Measurements from ENCODE around the gene CEACAM5. TPM values are rescaled to one million over a fixed set of nuclear protein-coding genes. Genes with fewer than 3 reads are reported as not detected.

The CEACAM5 gene
- total and polyA plus RNA-seq, 3 donors from 2014 or later = 0.24 to 0.50 (median 0.33) TPM

DNA sequence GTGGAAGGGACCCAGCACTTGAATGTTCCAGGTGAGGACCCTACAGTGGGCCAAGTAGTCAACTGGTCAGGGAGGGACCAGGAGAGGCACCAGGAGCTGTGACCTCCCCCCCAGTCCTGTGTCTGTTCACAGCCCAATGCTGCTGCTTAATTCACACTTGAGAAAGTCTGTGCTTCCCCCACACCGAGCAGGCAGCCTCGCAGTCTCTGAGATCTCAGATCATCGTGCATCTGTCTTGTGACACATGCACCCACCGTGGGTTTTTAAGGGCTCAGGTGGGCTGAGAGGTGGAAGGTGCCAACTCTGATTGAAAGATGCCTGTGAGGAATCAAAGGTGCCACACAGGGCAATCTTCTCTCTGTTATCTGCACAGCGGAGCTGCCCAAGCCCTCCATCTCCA is 6.2 kb downstream of the CEACAM5 start:
- Histone ChIP-seq H3K4me3 (no peak overlapping the region), H3K4me1 (no peaks in the 10 kb centered on the region), H3K9me3 (no peaks in the 10 kb centered on the region), H3K27me3 (no peaks in the 10 kb centered on the region), H3K27ac (no peak overlapping the region), H3K36me3 (ENCODE audit: low read depth, missing control alignments) (no peaks in the 10 kb centered on the region)
- intact Hi-C loops (cut with DNase I; ENCODE audit: low total_unique reads) = no loop called here
- TF ChIP-seq CTCF (IDR thresholded peaks at IDR 0.05) = no peak
- no peak for TF ChIP-seq POLR2A (IDR thresholded peaks at IDR 0.05)
- WGBS, 2 donors = 74 to 77% methylated on average over 5 of the region's 5 CpGs
- no peak for DNase-seq

GRCh38 chr19:41718761-41719160 is 10.3 kb downstream of the CEACAM5 start:
- TF ChIP-seq POLR2A (IDR thresholded peaks at IDR 0.05) (no peak), CTCF (IDR thresholded peaks at IDR 0.05) (no peak)
- Histone ChIP-seq H3K36me3 (ENCODE audit: low read depth, missing control alignments) (no peaks in the 10 kb centered on the region), H3K9me3 (no peaks in the 10 kb centered on the region), H3K27me3 (no peaks in the 10 kb centered on the region), H3K27ac (no peak overlapping the region), H3K4me3 (no peak overlapping the region), H3K4me1 (no peaks in the 10 kb centered on the region)
- 74 to 78% methylated on average over 6 of the region's 6 CpGs for WGBS, 2 donors
- DNase-seq = no peak
- intact Hi-C loops (cut with DNase I; ENCODE audit: low total_unique reads) = no loop called here

DNA sequence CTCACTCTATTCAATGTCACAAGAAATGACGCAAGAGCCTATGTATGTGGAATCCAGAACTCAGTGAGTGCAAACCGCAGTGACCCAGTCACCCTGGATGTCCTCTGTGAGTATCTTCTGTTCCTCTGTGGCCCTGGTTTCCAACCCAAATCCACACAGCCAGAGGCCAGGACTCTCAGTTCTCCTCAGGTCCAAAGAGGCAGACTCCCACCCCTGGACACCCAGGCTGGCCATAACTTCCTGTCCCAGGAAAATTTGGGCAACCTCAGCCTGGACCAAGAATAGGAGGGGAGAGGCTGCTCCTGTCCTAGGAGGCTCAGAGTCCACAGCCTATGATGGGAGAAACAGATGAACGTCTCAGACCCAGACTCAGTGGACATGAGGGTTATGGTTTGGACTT is 11.7 kb downstream of the CEACAM5 start:
- TF ChIP-seq POLR2A (IDR thresholded peaks at IDR 0.05) (no peak), CTCF (IDR thresholded peaks at IDR 0.05) (no peak)
- H3K27me3 ChIP-seq = no peaks in the 10 kb centered on the region
- DNase-seq = no peak
- no peaks in the 10 kb centered on the region for H3K36me3 ChIP-seq (ENCODE audit: low read depth, missing control alignments)
- no peaks in the 10 kb centered on the region for H3K4me1 ChIP-seq
- H3K9me3 ChIP-seq = no peaks in the 10 kb centered on the region
- no peak overlapping the region for H3K27ac ChIP-seq
- 79 to 85% methylated on average over 1 to 3 of the region's 3 CpGs for WGBS, 2 donors
- intact Hi-C loops (cut with DNase I; ENCODE audit: low total_unique reads) = no loop called here
- H3K4me3 ChIP-seq = no peak overlapping the region

- Histone ChIP-seq H3K27ac (no peak overlapping the region), H3K4me1 (no peaks in the 10 kb centered on the region)
- intact Hi-C loops (cut with DNase I; ENCODE audit: low total_unique reads) = no loop called here
These were observed 18.1 kb downstream of the CEACAM5 start for GRCh38 chr19:41726493-41726892.

More at GRCh38 chr19:41726493-41726892, 18.1 kb downstream of the CEACAM5 start:
- Histone ChIP-seq H3K36me3 (ENCODE audit: low read depth, missing control alignments) (no peaks in the 10 kb centered on the region), H3K4me3 (no peak overlapping the region), H3K9me3 (no peaks in the 10 kb centered on the region), H3K27me3 (no peaks in the 10 kb centered on the region)
- TF ChIP-seq CTCF (IDR thresholded peaks at IDR 0.05) = no peak
- no peak for TF ChIP-seq POLR2A (IDR thresholded peaks at IDR 0.05)
- WGBS, 2 donors = 38 to 45% methylated on average over 5 of the region's 5 CpGs
- DNase-seq = no peak

All from testis (tissue), 3 donors.